HG03558 (cell line): ENCODE measurements around the gene PROP1.
"Not testable (repeated sequence)": the region's sequence is repeated elsewhere in the genome, so short reads cannot be mapped to it uniquely, and the experiment has no call there.

Experiments
- ATAC-seq: cut with Tn5 transposase; IDR thresholded peaks from one replicate; pipeline ENCODE4 v1.9.1; 2021; ENCODE audit warnings: moderate number of reproducible peaks; ENCODE audit not compliant: unreplicated experiment; ENCODE audit errors: extremely low read depth

The PROP1 gene

DNA sequence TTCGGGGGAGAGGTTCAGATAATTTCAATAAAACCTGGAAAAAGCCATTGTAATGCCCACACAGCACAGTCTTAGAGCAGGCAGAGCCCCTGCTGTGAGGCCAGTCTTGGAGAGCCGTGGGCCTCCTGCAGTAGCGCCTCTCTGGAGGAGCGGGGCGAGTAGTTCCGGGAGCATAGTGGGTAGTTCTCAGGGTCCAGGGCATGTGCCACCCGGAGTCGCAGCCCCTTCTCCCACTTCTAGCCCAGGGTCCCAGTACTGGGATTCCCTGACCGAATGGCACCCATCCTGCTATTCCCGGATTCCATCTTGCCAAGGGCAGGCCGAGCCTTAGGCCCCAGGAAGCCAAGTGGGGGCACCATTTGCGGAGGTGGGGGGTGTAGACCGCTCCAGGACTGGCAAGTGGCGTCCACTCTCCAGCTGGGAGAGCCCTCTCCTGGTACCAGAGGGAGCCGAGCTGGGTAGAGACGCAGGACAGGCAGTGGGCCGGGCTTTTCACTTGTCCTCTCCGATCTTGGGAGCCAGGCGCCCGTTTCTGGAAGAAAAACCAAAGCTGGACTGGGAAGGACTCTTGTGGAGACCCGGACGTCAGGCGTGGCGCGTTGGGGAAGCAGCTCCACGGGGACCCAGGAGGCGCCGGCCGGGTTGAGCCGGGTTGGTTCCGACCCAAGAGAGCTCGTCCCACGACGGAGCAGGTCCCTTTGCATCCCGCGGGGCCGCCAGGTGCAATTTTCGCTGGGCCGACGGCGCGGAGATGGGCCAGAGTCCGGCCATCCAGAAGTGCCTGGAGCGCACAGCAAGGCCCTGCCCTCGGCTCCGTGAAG is 12.1 kb downstream of the PROP1 start:
- no peak for ATAC-seq

GRCh38 chr5:177982956-177983355 is 13.1 kb downstream of the PROP1 start:
- ATAC-seq, result no peak

GRCh38 chr5:177982072-177982727 is 13.8 kb downstream of the PROP1 start:
- no peak for ATAC-seq

- ATAC-seq, result no peak
Observed at GRCh38 chr5:177981296-177982071, 14.6 kb downstream of the PROP1 start.

GRCh38 chr5:177980743-177981151 is 15.3 kb downstream of the PROP1 start:
- ATAC-seq, result no peak

- not testable (repeated sequence) for ATAC-seq
Observed at GRCh38 chr5:177977600-177977999, 18.4 kb downstream of the PROP1 start.

DNA sequence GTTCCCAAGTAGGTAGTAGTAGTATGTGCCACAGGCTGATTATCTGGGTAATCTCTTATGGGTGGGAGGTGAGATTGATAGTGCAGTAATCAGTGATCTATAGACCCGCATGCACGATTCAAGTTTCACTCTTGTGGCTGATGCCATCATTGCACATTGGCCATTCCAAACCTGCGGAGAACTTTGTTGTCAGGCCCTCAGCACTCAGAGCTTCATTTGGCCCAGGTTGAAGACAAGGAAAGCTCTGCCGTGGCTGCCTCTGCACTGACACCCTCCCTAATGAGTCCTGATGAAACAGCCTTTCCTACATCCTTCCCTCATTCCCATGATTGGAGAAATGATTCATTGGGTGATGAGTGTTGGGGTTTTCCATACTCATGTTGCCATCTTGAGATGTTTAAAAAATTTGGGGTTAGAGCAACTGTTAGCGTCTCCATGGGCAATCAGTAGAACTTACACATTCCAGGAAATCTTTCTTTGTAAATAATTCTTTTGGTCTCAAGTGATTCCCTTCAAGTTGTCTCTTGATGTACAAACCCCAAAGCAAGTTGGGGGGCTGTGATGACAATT is 22.9 kb downstream of the PROP1 start:
- no peak for ATAC-seq

DNA sequence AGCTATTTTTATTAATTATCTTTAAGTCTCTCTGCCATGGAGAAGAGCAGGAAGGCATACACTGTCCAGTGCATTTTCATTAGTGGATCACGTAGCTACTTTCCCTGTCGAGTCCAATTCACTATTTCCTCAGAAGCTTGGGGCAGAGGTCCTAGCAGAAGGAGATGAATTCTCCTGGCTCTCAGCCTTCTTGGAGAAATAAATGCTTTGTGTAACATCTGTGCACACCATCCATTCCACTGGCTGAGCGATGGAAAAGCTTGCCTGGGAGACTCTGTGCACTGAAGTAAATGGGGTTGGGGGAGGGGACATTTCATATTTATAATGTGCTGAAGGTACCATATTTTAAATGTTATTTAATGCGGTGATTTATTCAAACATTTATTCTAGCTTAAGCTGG is 23.4 kb downstream of the PROP1 start:
- ATAC-seq, result no peak

DNA sequence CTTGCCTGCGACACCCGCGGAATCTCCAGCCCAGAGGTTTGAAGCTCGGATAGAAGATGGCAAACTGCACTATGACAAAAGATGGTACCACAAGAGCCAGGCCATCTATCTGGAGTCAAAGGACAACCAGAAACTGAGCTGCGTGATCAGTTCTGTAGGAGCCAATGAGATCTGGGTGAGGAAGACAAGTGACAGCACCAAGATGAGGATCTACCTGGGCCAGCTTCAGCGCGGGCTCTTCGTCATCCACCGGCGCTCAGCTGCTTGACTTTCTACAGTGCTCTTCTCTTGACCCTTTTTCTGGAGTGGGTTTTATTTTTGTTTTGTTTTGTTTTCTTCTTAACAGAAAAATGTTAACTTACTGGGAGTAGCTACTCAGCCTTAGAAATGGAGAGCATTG is 24.0 kb downstream of the PROP1 start:
- not testable (repeated sequence) for ATAC-seq

- ATAC-seq, result no peak
Observed at GRCh38 chr5:177968661-177969211, 27.3 kb downstream of the PROP1 start.

- no peak for ATAC-seq
Observed at GRCh38 chr5:177967221-177967887, 28.7 kb downstream of the PROP1 start.

DNA sequence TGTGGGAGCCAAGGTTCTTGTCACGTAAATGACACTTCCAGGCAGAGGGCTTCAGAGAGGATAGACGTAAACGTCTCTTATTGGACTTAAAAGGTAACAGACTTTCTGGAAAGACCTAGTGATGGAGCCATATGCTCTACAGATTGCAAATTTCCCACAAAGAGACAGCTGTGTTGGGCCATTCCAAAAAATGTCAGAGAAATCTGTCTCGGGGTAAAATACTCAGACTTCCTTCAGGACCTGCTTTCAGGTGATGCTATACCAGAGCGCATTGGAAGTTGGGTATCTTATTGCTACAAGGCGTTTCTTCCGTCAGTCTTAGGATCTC is 29.2 kb downstream of the PROP1 start:
- no peak for ATAC-seq

- no peak for ATAC-seq
Observed at GRCh38 chr5:177966009-177966838, 29.8 kb downstream of the PROP1 start.

DNA sequence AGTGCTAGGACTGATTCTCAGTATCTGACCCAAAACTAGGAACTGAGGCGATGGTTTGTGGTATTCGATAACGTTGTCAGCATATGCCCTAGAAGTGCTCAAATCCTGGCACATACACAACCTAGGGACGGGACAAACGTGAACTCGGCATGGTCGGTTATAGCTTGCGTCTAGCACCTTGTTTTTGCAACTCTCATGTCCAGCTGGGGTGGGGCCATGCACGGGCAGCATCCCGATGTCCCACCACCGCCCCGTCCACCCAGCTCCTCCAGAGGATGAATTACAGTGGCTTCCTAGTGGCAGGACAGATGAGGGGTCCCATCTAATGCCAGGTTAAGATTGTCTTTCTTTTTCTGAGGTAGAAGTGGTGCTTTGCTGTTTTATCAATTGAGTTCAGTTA is 31.6 kb downstream of the PROP1 start:
- no peak for ATAC-seq

DNA sequence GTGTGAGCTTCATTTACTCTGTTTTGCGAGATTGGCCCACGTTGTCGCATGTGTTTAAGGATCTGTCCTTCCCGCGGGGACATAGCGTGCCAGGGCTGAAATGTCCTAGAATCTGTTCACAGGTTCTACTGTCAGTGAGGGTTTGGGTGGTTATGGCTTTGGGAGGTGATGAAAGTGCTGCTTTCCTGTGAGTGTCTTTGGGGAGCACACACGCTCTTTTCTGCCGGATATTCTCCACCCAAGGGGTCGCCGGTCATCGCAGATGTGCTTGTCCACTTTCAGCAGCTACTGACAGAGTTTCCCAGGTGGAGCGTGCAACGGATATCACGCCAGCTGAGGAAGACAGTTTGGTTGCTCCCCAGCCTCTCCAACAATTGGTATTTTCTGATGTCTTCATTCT is 32.1 kb downstream of the PROP1 start:
- no peak for ATAC-seq

- no peak for ATAC-seq
Observed at GRCh38 chr5:177959315-177959714, 36.7 kb downstream of the PROP1 start.

GRCh38 chr5:177958696-177959095 is 37.3 kb downstream of the PROP1 start:
- no peak for ATAC-seq

DNA sequence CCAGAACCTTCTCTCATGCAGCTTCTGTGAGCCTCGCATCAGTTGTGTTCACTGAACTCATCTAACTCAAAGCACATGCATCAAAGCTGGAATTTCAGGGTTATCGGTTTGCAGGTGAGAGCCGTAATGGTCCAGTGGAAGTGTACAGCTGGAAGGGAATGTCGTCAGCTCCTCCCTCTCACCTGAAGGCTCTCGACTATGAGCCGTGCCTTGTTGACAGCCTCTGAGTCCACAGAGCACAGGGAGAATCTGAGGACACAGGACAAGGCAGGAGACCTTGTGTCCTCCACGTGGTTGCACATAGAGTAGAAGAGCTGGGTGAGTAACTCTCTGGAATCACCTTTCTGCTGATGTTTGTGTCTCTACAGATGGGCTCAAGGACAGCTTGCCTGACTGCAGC is 38.8 kb downstream of the PROP1 start:
- ATAC-seq, result no peak

DNA sequence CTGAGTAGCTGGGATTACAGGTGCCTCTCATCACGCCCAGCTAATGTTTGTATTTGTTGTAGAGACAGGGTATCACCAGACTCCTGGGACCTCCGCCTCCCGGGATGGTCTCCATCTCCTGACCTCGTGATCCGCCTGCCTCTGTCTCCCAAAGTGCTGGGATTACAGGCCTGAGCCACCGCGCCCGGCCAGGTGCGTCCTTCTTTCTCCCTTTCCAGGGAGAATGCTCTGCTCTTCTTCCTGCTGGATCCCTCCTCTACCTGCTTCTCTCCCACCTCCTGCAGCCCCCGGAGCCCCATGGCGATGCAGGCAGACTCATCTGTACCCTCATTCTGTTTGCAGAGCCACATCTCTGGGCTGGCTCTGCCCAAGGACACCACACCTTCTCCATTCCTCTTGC is 42.9 kb downstream of the PROP1 start:
- ATAC-seq, result not testable (repeated sequence)
